GM19240 (cell line): ENCODE measurements around the gene LZTR1.
"Not testable (repeated sequence)": the region's sequence is repeated elsewhere in the genome, so short reads cannot be mapped to it uniquely, and the experiment has no call there.

Experiments used
- DNase-seq: peaks from one replicate; pipeline ENCODE4 v3.0.0; 2011; ENCODE audit warnings: low spot score; ENCODE audit not compliant: insufficient read length

Gene LZTR1

GRCh38 chr22:20965888-20966855 is 15.9 kb upstream of the LZTR1 start:
- no peak for DNase-seq

GRCh38 chr22:20966883-20967696 is 15.0 kb upstream of the LZTR1 start, which contains the start of gene AIFM3:
AIFM3 (plus strand) TSS chr22:20967255; CDS start chr22:20967945, 690 bp downstream.
- no peak for DNase-seq

- no peak for DNase-seq
Observed at GRCh38 chr22:20967697-20968211, 14.3 kb upstream of the LZTR1 start.

- DNase-seq: no peak
Observed at GRCh38 chr22:20968281-20968977, 13.7 kb upstream of the LZTR1 start.

GRCh38 chr22:20970939-20971657 is 11.0 kb upstream of the LZTR1 start:
- DNase-seq: no peak

GRCh38 chr22:20972014-20972694 is 9.9 kb upstream of the LZTR1 start:
- DNase-seq: not testable (repeated sequence)

GRCh38 chr22:20972933-20973577 is 9.0 kb upstream of the LZTR1 start:
- DNase-seq: no peak

- no peak for DNase-seq
Observed at GRCh38 chr22:20973634-20974286, 8.3 kb upstream of the LZTR1 start.

- DNase-seq: no peak
Observed at GRCh38 chr22:20974336-20974955, 7.7 kb upstream of the LZTR1 start.

GRCh38 chr22:20975541-20976290 is 6.4 kb upstream of the LZTR1 start:
- DNase-seq: no peak

GRCh38 chr22:20976291-20976877 is 5.7 kb upstream of the LZTR1 start:
- DNase-seq: no peak

- DNase-seq: no peak
Observed at GRCh38 chr22:20977019-20977418, 5.1 kb upstream of the LZTR1 start.

- no peak for DNase-seq
Observed at GRCh38 chr22:20977516-20978170, 4.5 kb upstream of the LZTR1 start.

GRCh38 chr22:20978419-20978818 is 3.7 kb upstream of the LZTR1 start:
- DNase-seq: no peak

GRCh38 chr22:20979243-20979809 is 2.8 kb upstream of the LZTR1 start:
- no peak for DNase-seq

- no peak for DNase-seq
Observed at GRCh38 chr22:20979940-20980453, 2.1 kb upstream of the LZTR1 start.
